Ammon's horn (tissue), 1 donor: ENCODE data around the gene ADAP2.
"Not testable (repeated sequence)": the region's sequence is repeated elsewhere in the genome, so short reads cannot be mapped to it uniquely, and the experiment has no call there.

Experiments used
- DNase-seq: peaks from one replicate; pipeline ENCODE4 v3.0.0-alpha.2; 2016; ENCODE audit warnings: low spot score

The ADAP2 gene

DNA sequence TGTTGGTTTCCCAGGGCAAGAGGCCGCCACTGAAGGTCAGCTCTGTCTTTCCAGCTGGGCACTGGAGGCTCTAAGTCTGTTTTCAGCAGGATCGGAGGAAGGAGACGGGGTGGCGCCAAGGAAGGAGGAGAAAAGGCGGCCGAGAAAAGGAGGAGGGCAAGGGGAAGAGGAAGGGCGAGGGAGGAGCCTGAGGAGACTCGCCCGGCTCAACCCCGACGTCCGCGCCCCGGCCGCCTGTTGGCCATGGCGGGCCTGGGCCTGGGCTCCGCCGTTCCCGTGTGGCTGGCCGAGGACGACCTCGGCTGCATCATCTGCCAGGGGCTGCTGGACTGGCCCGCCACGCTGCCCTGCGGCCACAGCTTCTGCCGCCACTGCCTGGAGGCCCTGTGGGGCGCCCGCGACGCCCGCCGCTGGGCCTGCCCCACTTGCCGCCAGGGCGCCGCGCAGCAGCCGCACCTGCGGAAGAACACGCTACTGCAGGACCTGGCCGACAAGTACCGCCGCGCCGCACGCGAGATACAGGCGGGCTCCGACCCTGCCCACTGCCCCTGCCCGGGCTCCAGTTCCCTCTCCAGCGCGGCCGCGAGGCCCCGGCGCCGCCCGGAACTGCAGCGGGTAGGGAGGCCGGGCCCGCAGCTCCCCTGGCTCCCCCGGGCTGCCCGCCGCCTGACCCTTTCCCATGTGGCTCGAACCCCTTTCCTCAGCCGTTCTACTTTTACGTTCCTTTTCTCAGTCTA, 49.3 kb downstream of the ADAP2 start, which contains the start of gene RNF135:
Gene RNF135, plus strand, starts transcription at position 209 of the 737 bp plus-strand sequence. Its CDS starts 35 bp downstream, at position 244.
- peak; percentile 85 for DNase-seq

DNA sequence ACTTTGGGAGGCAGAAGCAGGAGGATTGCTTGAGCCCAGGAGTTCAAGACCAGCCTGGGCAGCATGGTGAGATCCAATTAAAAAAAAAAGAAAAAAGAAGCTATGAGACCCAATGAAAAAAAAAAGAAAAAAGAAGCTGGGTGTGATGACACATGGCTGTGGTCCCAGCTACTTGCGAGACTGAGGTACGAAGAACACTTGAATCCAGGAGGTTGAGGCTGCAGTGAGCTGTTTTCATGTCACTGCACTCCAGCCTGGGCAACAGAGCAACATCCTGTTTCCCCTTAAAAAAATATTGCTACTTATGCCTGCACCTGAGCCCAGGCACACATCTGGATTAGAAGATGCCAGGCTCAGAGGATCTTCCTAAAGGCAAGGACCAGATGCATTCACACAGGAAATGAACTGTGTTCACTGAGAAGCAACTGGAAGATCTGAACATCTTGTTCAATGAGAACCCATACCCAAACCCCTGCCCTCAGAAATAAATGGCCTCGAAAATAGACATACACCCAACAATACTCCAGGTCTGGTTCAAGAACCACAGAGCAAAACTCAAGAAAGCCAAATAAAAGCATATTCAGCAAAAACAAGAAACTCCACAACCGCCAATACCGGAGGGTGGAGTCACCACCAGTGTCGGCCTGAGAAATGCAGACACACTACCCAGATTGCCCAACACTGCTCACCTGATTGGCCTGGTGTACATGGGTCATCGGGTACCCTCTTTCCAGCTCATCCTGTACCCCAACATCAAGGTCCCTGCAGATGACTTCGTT, 53.5 kb downstream of the ADAP2 start:
- no peak for DNase-seq

DNA sequence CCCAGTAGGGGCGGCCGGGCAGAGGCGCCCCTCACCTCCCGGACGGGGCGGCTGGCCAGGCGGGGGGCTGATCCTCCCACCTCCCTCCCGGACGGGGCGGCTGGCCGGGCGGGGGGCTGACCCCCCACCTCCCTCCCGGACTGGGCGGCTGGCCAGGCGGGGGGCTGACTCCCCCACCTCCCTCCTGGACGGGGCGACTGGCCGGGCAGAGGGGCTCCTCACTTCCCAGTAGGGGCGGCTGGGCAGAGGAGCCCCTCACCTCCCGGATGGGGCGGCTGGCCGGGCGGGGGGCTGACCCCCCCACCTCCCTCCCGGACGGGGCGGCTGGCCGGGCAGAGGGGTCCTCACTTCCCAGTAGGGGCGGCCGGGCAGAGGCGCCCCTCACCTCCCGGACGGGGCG, 58.2 kb downstream of the ADAP2 start:
- DNase-seq, result not testable (repeated sequence)

DNA sequence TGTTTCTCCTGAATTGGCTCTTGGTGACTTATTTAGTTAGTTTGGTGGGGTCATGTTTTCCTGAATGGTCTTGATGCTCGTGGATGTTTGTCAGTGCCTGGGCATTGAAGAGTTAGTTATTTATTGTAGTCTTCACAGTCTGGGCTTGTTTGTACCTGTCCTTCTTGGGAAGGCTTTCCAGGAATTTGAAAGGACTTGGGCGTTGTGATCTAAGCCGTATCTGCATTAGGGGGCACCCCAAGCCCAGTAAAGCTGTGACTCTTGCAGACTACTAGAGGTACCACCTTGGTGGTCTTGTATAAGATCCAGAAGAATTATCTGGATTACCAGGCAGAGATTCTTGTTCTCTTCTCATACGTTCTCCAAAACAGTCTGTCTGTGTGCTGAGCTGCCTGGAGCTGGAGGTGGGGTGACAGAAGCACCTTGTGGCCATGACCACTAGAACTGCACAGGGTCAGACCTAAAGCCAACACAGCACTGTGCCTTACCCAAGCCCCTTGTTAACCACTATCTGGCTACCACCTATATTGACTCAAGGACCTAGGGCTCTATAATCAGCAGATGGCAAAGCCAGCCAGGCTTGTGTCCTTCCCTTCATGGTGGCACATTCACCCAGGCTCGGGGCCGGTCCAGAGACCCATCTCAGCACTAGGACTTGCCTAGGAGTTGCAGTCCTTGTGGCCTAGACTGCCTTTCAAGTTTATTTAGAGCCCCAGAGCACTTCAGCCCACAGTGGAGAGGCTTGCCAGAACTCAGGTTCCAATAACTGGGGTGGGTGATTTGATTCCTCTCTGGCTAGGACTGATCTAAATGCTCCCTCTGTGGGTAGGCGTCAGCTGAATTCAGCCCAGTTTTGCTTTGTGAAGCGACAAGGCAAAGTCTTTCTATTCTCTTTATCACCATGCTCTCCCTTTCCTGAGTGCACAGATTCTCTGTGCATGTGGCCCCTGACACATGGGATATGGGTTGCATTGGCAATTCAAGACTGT, 60.1 kb downstream of the ADAP2 start:
- DNase-seq, result no peak

DNA sequence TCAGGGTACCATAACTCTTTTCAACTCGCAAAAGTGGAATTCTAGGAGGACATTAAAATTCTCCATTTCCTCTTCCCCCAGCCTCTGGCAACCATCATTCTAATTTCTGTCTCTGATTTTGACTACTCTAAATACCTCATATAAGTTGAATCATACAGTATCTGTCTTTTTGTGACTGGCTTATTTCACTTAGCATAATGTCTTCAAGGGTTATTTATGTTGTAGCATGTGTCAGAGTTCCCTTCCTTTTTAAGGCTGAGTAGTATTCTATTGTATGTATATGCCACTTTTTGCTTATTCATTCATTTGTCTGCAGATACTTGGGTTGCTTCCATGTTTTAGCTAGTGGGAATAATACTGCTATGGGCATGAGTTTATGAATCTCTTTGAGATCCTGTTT, 61.1 kb downstream of the ADAP2 start:
- no peak for DNase-seq

DNA sequence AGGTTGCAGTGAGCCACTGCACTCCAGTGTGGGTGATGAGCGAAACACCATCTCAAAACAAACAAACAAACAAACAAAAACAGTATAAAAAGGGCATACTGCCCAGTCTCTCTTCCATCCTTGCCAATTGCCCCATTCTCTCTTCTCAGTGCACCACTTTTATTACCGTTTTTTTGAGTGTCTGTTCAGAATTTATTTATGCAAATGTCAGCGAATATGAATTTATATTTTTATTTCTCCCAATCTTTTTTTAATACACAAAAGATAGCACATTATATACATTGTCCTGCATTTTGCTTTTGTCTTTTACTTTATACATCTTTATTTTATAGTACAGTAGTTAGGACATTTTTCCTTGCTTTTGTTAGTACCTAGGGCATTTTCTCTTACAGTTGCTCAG, 68.7 kb downstream of the ADAP2 start:
- DNase-seq, result no peak

DNA sequence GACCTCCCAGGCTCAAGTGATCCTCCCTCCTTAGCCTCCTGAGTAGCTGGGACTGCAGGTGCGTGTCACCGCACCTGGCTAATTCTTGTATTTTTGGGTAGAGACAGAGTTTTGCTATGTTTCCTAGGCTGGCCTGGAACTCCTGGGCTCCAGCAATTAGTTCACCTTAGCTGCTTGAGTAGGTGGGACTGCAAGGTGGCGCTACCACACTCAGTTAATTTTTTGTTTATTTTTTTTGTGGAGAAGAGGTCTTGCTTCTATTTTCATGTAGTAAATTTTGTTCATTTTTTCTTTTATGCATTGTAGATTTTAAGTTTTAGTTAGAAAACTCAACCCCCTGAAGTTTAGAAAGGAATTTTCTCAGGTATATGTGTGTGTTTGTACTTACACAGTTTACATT, 70.8 kb downstream of the ADAP2 start:
- no peak for DNase-seq

DNA sequence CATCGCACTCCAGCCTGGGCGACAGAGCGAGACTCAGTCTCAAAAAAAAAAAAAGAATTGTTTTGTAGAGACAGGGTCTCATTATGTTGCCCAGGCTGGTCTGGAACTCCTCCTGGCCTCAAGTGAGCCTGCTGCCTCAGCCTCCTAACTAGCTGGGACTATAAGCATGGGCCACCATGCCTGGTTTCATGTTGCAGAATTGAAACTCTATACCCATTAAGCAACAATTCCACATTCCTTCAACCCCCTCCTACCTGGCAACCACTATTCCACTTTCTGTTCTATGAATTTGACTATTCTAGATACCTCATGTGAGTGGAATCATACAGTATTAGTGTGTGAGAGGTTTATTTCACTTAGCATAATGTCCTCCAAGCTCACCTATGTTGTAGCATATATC, 73.6 kb downstream of the ADAP2 start:
- DNase-seq, result no peak

DNA sequence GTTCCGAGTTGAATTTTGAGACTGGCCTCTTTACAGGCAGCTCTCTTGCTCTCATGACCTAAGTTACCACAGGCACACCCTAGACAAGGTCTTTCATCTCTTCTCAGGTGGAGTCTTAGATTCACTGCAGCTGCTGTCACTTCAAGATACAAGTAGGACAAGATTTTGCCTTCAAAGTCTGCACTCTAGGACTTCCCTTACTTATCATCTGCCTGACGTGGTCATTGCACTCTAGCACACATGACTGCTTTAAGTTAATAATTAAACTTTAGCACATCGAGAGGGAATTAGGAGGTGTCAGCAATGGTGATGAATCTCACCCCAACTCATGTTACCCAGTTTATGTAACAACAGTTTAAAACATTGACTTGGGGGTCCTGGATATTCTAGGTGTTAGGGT, 74.7 kb downstream of the ADAP2 start:
- DNase-seq, result no peak

DNA sequence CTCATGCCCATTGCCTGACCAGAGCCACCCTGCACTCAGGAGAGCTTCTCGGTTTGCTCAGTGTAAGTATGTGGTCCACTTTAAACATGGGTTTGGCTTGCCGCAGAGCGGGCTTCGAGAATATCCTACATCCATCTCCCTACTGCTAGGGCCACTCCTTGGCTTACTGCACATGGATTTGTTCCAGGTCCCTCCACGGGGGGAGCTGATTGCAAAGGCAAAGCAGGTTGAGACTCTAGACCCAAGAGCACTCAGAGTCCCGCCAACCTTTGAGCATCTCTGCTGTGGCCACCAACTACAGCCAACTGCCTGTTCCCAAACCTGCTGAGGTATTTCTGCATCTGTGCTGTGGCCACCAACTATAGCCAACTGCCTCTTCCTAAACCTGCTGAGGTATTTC, 75.5 kb downstream of the ADAP2 start:
- DNase-seq, result no peak

DNA sequence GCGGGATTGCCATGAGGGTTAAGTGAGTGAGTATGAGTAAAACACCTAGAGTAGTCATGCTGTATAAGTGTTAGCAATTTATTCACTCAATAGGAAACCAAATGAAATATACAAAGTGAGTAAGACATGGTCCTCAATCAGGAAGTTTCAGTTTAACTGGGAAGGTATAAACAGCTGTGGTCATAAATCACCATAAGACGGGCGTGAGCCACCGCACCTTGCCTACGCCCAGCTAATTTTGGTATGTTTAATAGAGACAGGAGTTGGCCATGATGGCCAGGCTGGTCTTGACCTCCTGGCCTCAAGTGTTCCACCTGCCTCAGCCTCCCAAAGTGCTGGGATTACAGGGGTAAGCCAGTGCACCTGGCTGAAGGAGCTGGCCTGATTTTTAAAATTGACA, 76.1 kb downstream of the ADAP2 start:
- DNase-seq, result no peak

DNA sequence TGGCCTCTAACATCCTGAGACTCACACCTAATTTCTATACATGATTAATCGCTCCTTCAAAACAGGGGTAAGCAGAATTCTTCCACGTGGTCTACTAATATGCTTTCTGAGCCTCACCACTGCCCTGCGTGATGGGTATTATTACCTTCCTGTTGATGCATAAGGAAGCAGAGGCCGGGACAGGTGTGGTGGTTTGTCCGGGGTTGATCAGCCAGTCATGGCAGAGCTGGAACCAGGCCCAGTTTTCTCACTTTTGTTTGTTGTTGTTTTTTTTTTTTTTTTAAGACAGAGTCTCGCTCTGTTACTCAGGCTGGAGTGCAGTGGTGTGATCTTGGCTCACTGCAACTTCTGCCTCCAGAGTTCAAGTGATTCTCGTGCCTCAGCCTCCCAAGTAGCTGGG, 80.3 kb downstream of the ADAP2 start:
- DNase-seq, result no peak

DNA sequence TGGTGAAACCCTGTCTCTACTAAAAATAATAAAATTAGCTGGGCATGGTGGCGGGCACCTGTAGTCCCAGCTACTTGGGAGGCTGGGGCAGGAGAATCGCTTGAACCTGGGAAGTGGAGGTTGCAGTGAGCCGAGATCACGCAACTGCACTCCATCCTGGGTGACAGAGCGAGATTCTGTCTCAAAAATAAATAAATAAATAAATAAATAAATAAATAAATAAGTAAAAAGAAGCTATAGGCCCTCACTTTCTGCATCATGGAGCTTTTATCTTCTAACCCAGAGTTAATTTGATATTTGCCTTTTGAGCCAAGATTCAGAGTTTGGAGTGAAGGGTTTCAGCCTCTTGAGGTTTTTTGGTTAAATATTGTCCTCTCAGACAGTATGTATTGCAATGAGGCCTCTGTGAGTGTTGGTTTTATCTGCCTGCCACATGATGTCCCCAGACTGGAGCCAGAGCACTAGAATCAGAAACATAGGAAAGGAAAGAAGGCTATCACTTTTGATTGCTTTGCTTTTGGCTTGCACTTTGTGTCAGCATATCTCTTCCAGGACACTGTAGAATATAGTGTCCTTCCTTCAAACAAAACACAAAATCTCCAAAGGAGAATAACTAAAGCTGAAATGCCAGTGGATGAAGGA, 81.6 kb downstream of the ADAP2 start:
- no peak for DNase-seq

DNA sequence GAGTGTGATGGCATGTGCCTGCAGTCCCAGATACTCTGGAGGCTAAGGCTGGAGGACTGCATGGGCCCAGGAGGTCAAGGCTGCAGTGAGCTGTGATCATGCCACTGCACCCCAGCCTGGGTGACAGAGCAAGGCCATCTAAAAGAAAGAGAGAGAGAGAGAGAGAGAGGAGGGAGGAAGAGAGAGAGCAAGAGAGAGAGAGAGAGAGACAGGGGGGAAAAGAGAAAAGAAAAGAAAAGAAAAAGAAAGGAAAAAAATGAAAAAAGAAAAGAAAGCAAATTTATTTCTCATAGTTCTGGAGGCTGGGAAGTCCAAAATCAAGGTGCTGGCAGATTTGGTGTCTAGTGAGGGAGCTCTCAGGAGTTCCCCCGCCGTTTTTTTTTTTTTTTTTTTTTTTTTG, 82.4 kb downstream of the ADAP2 start:
- DNase-seq, result no peak

DNA sequence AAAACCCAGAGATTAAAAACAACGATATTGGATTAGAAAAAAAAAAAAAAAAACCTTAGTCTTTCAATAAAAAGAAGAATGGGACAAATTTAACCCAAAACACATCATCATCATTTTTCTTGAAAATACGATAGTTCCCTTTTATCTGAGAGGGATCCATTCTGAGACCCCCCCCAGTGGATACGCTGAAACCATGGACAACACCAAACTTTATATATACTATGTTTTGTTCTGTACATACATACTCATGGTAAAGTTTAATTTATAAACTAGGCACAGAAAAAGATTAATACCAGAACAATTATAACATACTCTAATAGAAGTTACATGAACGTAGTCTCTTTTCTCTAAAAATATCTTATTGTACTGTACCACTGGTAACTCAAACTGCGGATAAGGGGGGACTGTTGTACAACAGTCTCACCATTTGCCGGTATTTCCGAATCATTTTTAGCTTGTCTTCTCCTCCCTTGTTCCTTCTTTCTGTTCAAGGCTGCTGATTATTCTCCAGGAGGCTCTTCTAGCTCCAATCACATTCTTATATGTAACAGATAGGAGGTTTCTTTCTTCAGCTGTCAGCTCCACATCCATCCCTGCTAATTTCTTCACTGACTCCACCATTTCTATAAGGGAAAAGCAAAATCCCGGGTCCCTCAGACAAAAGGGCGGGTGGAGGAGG, 86.1 kb downstream of the ADAP2 start:
- DNase-seq, result no peak

DNA sequence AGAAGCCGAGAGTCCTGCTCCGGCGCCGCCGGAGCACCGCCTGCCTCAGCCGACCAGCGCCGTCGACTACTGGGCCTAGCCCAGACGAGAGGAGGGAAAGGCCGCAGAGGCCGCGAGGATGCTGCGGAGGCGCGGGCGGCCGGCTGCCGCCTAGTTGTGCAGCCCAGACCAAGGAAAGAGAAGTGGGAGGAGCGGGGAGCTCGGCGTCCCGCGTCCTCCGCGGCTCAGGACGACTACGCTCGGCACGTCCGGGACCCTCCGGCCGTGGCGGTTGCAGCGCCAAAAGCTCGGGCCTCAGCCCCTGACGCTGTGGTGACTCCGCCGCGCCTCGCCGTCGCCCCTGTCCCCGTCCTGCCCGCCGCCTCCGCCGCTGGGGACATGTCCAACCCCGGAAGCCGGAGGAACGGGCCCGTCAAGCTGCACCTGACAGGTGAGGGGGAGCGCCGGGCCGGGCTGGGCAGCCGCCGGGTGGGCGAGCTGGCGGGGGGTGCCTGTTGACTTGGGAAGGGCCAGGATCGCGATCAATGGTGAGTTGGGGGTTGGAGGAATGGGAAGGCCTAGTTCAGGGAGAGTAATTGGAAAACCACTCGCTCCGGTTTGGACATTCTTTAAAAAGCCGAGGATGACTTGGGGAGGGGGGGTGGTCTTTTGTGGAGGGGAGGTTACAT, 86.8 kb downstream of the ADAP2 start:
- DNase-seq, result peak; percentile 44
